Glutamatergic neuron (in vitro differentiated cells): ENCODE data around the gene AVP. TPM values are rescaled to one million over a fixed set of nuclear protein-coding genes. Genes with fewer than 3 reads are reported as not detected.

ENCODE experiments used
- DNase-seq: peaks from one replicate; pipeline ENCODE4 v3.0.0; 2022
- H3K27ac Mint-ChIP-seq: one replicate; pipeline ENCODE4 v1.8.0; 2020; ENCODE audit warnings: mild to moderate bottlenecking, mixed read lengths, inconsistent platforms; ENCODE audit not compliant: unreplicated experiment
- H3K27me3 Mint-ChIP-seq: one replicate; pipeline ENCODE4 v1.8.0; 2020; ENCODE audit warnings: mild to moderate bottlenecking, moderate library complexity, mixed read lengths, inconsistent platforms; ENCODE audit not compliant: unreplicated experiment
- H3K36me3 Mint-ChIP-seq: one replicate; pipeline ENCODE4 v1.8.0; 2020; ENCODE audit warnings: mild to moderate bottlenecking, mixed read lengths, inconsistent platforms; ENCODE audit not compliant: unreplicated experiment
- H3K4me1 Mint-ChIP-seq: one replicate; pipeline ENCODE4 v1.8.0; 2020; ENCODE audit warnings: mild to moderate bottlenecking, low read depth, mixed read lengths, inconsistent platforms; ENCODE audit not compliant: unreplicated experiment
- H3K4me3 Mint-ChIP-seq: one replicate; pipeline ENCODE4 v1.8.0; 2020; ENCODE audit warnings: mild to moderate bottlenecking, mixed read lengths, inconsistent platforms; ENCODE audit not compliant: unreplicated experiment
- H3K9me3 Mint-ChIP-seq: one replicate; pipeline ENCODE4 v1.8.0; 2020; ENCODE audit warnings: mild to moderate bottlenecking, moderate library complexity, mixed read lengths, inconsistent platforms; ENCODE audit not compliant: unreplicated experiment
- CTCF ChIP-seq: fragments of 200-600 bp; sonication (generic); IDR thresholded peaks from one replicate; pipeline ENCODE4 v1.5.0; 2021; ENCODE audit not compliant: partially characterized antibody, unreplicated experiment
- total RNA-seq: library from RNA; stranded (reverse); fragmentation: NEBNext Ultra II Directional; extraction: Animal tissue kit (Norgen Biotek cat#: 25700); gene quantifications from one replicate; pipeline ENCODE4 v1.2.1, GENCODE V29; 2021; ENCODE audit not compliant: unreplicated experiment

AVP gene
- total RNA-seq, 1 donor from 2014 or later: not detected

- Mint-ChIP-seq H3K27ac (no peak overlapping the region), H3K36me3 (no peaks in the 10 kb centered on the region), H3K9me3 (peaks cover 10% of the 10 kb centered on the region), H3K4me3 (no peak overlapping the region), H3K27me3 (peaks cover 7% of the 10 kb centered on the region), H3K4me1 (peaks cover 19% of the 10 kb centered on the region)
- DNase-seq: no peak
- TF ChIP-seq CTCF: no peak
Observed at GRCh38 chr20:3042625-3043024, 41.9 kb downstream of the AVP start.

GRCh38 chr20:3041854-3042409, 42.6 kb downstream of the AVP start:
- Mint-ChIP-seq H3K4me3 (peak overlapping the region; percentile 9), H3K36me3 (no peaks in the 10 kb centered on the region), H3K4me1 (peaks cover 17% of the 10 kb centered on the region)

GRCh38 chr20:3040086-3040485, 44.4 kb downstream of the AVP start:
- no peak for DNase-seq
- peaks cover 7% of the 10 kb centered on the region for H3K9me3 Mint-ChIP-seq
- H3K27ac Mint-ChIP-seq: no peak overlapping the region
- no peaks in the 10 kb centered on the region for H3K36me3 Mint-ChIP-seq
- TF ChIP-seq CTCF: no peak
- H3K4me3 Mint-ChIP-seq: no peak overlapping the region
- peaks cover 8% of the 10 kb centered on the region for H3K27me3 Mint-ChIP-seq
- H3K4me1 Mint-ChIP-seq: peaks cover 14% of the 10 kb centered on the region

More at GRCh38 chr20:3041854-3042409, 42.6 kb downstream of the AVP start:
- peaks cover 10% of the 10 kb centered on the region for H3K9me3 Mint-ChIP-seq
- TF ChIP-seq CTCF: no peak
- H3K27ac Mint-ChIP-seq: peak overlapping the region; percentile 0
- DNase-seq: no peak
- peaks cover 7% of the 10 kb centered on the region for H3K27me3 Mint-ChIP-seq

GRCh38 chr20:3039426-3039825, 45.1 kb downstream of the AVP start:
- H3K9me3 Mint-ChIP-seq: peaks cover 5% of the 10 kb centered on the region
- H3K27me3 Mint-ChIP-seq: peaks cover 7% of the 10 kb centered on the region
- no peak for TF ChIP-seq CTCF
- H3K4me3 Mint-ChIP-seq: no peak overlapping the region
- peaks cover 11% of the 10 kb centered on the region for H3K4me1 Mint-ChIP-seq
- no peak overlapping the region for H3K27ac Mint-ChIP-seq
- DNase-seq: no peak
- no peaks in the 10 kb centered on the region for H3K36me3 Mint-ChIP-seq

- peaks cover 11% of the 10 kb centered on the region for H3K4me1 Mint-ChIP-seq
- TF ChIP-seq CTCF: no peak
- no peaks in the 10 kb centered on the region for H3K36me3 Mint-ChIP-seq
- H3K4me3 Mint-ChIP-seq: no peak overlapping the region
- H3K9me3 Mint-ChIP-seq: peaks cover 5% of the 10 kb centered on the region
- peaks cover 7% of the 10 kb centered on the region for H3K27me3 Mint-ChIP-seq
- H3K27ac Mint-ChIP-seq: no peak overlapping the region
- no peak for DNase-seq
Observed at GRCh38 chr20:3038454-3038853, 46.1 kb downstream of the AVP start.
